ENCODE results near the gene BFSP2.
"Not testable (repeated sequence)": the region's sequence is repeated elsewhere in the genome, so short reads cannot be mapped to it uniquely, and the experiment has no call there.

The BFSP2 gene

GRCh38 chr3:133472889-133473288 lies 73.0 kb downstream of the BFSP2 start:
- TF ChIP-seq CTCF (IDR thresholded peaks at IDR 0.05; ENCODE audit: low read length) (no peak), EZH2 (IDR thresholded peaks at IDR 0.05; ENCODE audit: borderline replicate concordance, low read length) (no peak)
- peaks cover 83% of the 10 kb centered on the region for H3K4me1 ChIP-seq (ENCODE audit: insufficient read depth, low read length, severe bottlenecking)
- H3K27me3 ChIP-seq (ENCODE audit: insufficient read depth, low read length): no peaks in the 10 kb centered on the region
- H3K9me3 ChIP-seq (ENCODE audit: low read length): no peaks in the 10 kb centered on the region
- H3K9me2 ChIP-seq (ENCODE audit: low read depth, low read length): no peaks in the 10 kb centered on the region
- H3F3A ChIP-seq (ENCODE audit: insufficient read depth, low read length): peaks cover 13% of the 10 kb centered on the region
- H3K36me3 ChIP-seq (ENCODE audit: insufficient read depth, low read length): 0 out of 2 replicates have a peak, but pooled peaks cover 9% of the 10 kb centered on the region
- no peaks in the 10 kb centered on the region for H3K79me2 ChIP-seq (ENCODE audit: insufficient read depth, low read length)
- H3K27ac ChIP-seq (ENCODE audit: low read depth, low read length, poor library complexity, severe bottlenecking): peak overlapping the region; percentile 98
- no peak overlapping the region for H2AFZ ChIP-seq (ENCODE audit: low read length)
- peak overlapping the region; percentile 34 for H3K4me2 ChIP-seq (ENCODE audit: low read length)
- H3K4me3 ChIP-seq (ENCODE audit: low read depth, low read length, poor library complexity, severe bottlenecking): no peak overlapping the region
- H4K20me1 ChIP-seq (ENCODE audit: insufficient read depth, low read length): no peaks in the 10 kb centered on the region
- peak overlapping the region; percentile 24 for H3K9ac ChIP-seq (ENCODE audit: low read length)

DNA sequence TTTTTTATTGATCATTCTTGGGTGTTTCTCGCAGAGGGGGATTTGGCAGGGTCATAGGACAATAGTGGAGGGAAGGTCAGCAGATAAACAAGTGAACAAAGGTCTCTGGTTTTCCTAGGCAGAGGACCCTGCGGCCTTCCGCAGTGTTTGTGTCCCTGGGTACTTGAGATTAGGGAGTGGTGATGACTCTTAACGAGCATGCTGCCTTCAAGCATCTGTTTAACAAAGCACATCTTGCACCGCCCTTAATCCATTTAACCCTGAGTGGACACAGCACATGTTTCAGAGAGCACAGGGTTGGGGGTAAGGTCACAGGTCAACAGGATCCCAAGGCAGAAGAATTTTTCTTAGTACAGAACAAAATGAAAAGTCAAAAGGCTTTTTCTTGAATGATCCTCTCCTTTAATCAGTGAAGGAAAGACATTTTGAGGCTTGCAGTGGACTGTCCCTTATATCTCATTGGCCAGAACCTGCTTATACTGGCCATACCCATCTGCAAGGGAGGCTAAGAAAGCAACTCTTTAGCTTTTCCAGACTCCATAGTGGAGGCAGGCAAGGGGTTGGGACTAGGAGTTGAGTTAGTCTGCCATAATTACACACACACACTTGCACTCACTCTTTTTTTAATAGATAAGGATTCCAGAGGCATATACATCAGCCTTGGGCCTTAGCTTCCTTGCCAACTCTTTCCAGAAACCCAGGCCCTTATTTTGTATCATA lies 73.8 kb downstream of the BFSP2 start:
- H3K4me3 ChIP-seq (ENCODE audit: low read depth, low read length, poor library complexity, severe bottlenecking): peak overlapping the region; percentile 48
- H3K9ac ChIP-seq (ENCODE audit: low read length): peak overlapping the region; percentile 61
- not testable (repeated sequence) for H4K20me1 ChIP-seq (ENCODE audit: insufficient read depth, low read length); H3K79me2 ChIP-seq (ENCODE audit: insufficient read depth, low read length); H3K27me3 ChIP-seq (ENCODE audit: insufficient read depth, low read length); H3K9me3 ChIP-seq (ENCODE audit: low read length); H3K9me2 ChIP-seq (ENCODE audit: low read depth, low read length); H3K36me3 ChIP-seq (ENCODE audit: insufficient read depth, low read length); H2AFZ ChIP-seq (ENCODE audit: low read length)
- peaks cover 83% of the 10 kb centered on the region for H3K4me1 ChIP-seq (ENCODE audit: insufficient read depth, low read length, severe bottlenecking)
- peaks cover 17% of the 10 kb centered on the region for H3F3A ChIP-seq (ENCODE audit: insufficient read depth, low read length)
- H3K4me2 ChIP-seq (ENCODE audit: low read length): peak overlapping the region; percentile 72
- H3K27ac ChIP-seq (ENCODE audit: low read depth, low read length, poor library complexity, severe bottlenecking): peak overlapping the region; percentile 98

GRCh38 chr3:133474251-133474801 lies 74.5 kb downstream of the BFSP2 start:
- 0 out of 2 replicates have a peak, but pooled peaks cover 9% of the 10 kb centered on the region for H3K36me3 ChIP-seq (ENCODE audit: insufficient read depth, low read length)
- H3K27ac ChIP-seq (ENCODE audit: low read depth, low read length, poor library complexity, severe bottlenecking): peak overlapping the region; percentile 98
- H3K27me3 ChIP-seq (ENCODE audit: insufficient read depth, low read length): no peaks in the 10 kb centered on the region
- peaks cover 83% of the 10 kb centered on the region for H3K4me1 ChIP-seq (ENCODE audit: insufficient read depth, low read length, severe bottlenecking)
- H3K9me2 ChIP-seq (ENCODE audit: low read depth, low read length): no peaks in the 10 kb centered on the region
- no peaks in the 10 kb centered on the region for H3K9me3 ChIP-seq (ENCODE audit: low read length)
- peaks cover 9% of the 10 kb centered on the region; the same call in 1 of the 2 replicates for H3K79me2 ChIP-seq (ENCODE audit: insufficient read depth, low read length)
- TF ChIP-seq EZH2 (IDR thresholded peaks at IDR 0.05; ENCODE audit: borderline replicate concordance, low read length): no peak
- no peak for TF ChIP-seq CTCF (IDR thresholded peaks at IDR 0.05; ENCODE audit: low read length)
- H3F3A ChIP-seq (ENCODE audit: insufficient read depth, low read length): peaks cover 17% of the 10 kb centered on the region
- peak overlapping the region; percentile 61 for H3K9ac ChIP-seq (ENCODE audit: low read length)
- peak overlapping the region; percentile 72 for H3K4me2 ChIP-seq (ENCODE audit: low read length)
- H4K20me1 ChIP-seq (ENCODE audit: insufficient read depth, low read length): no peaks in the 10 kb centered on the region
- H2AFZ ChIP-seq (ENCODE audit: low read length): no peak overlapping the region
- H3K4me3 ChIP-seq (ENCODE audit: low read depth, low read length, poor library complexity, severe bottlenecking): peak overlapping the region; percentile 48
